Gastrocnemius medialis (tissue), 4 donors: ENCODE measurements around the gene APOBEC4.

Source experiments
- CTCF ChIP-seq, 5 experiments: fragments of 450-650 bp in 3 of 5; fragments of 200-600 bp in 2 of 5; sonication (generic) in 2 of 5; IDR thresholded peaks in 4 of 5; conservative IDR thresholded peaks in 1 of 5; 1 replicate in 4 of 5; 2 replicates in 1 of 5; pipeline ENCODE4 v1.5.1; 2016 to 2019; ENCODE audit warnings: antibody characterized with exemption in 5 of 5, mild to moderate bottlenecking in 3 of 5, moderate library complexity in 3 of 5
- POLR2A ChIP-seq, 2 donors: fragments of 450-650 bp; IDR thresholded peaks; one replicate each; pipeline ENCODE4 v1.6.1; 2017; ENCODE audit warnings: antibody characterized with exemption in 2 of 2, mild to moderate bottlenecking in 2 of 2, moderate library complexity in 2 of 2

GRCh38 chr1:183694755-183695154, 41.6 kb upstream of the APOBEC4 start:
- TF ChIP-seq CTCF (IDR thresholded peaks at IDR 0.05 in 4 of 5, conservative IDR thresholded peaks at IDR 0.05 in 1 of 5), result no peak
- TF ChIP-seq POLR2A (IDR thresholded peaks at IDR 0.05), result no peak
